ENCODE data around the gene CYP2C18.
"Not testable (repeated sequence)": the region's sequence is repeated elsewhere in the genome, so short reads cannot be mapped to it uniquely, and the experiment has no call there.

Gene CYP2C18

GRCh38 chr10:94747137-94747536 is 63.6 kb downstream of the CYP2C18 start:
- no peak for DNase-seq (ENCODE audit: low read depth)

GRCh38 chr10:94747838-94748237 is 64.3 kb downstream of the CYP2C18 start:
- DNase-seq (ENCODE audit: low read depth), result no peak

- DNase-seq (ENCODE audit: low read depth), result no peak
Measured at GRCh38 chr10:94757916-94758315, 74.4 kb downstream of the CYP2C18 start.

GRCh38 chr10:94760586-94761178 is 77.2 kb downstream of the CYP2C18 start:
- no peak for DNase-seq (ENCODE audit: low read depth)

- no peak for DNase-seq (ENCODE audit: low read depth)
Measured at GRCh38 chr10:94762393-94762792, 78.9 kb downstream of the CYP2C18 start, which contains the start of gene CYP2C19. Gene CYP2C19, plus strand, starts transcription at chr10:94762681. Its CDS starts 25 bp downstream, at chr10:94762706.

GRCh38 chr10:94775425-94775824 is 91.9 kb downstream of the CYP2C18 start:
- not testable (repeated sequence) for DNase-seq (ENCODE audit: low read depth)

GRCh38 chr10:94777886-94778458 is 94.4 kb downstream of the CYP2C18 start:
- no peak for DNase-seq (ENCODE audit: low read depth)

GRCh38 chr10:94780844-94781243 is 97.3 kb downstream of the CYP2C18 start:
- no peak for DNase-seq (ENCODE audit: low read depth)

GRCh38 chr10:94784256-94784655 is 100.7 kb downstream of the CYP2C18 start:
- no peak for DNase-seq (ENCODE audit: low read depth)

- DNase-seq (ENCODE audit: low read depth), result no peak
Measured at GRCh38 chr10:94785211-94785610, 101.7 kb downstream of the CYP2C18 start.

Measured in amniotic epithelial cell (primary cell).